Uterus (tissue), 2 donors: Measurements from ENCODE around the gene ILK.

ENCODE experiments used
- POLR2A ChIP-seq, 2 donors: fragments of 450-650 bp; IDR thresholded peaks; one replicate each; pipeline ENCODE4 v1.6.1; 2016; ENCODE audit warnings: antibody characterized with exemption in 2 of 2, mild to moderate bottlenecking in 1 of 2, moderate library complexity in 1 of 2
- TF ChIP-seq, protein P1 (sequence below), 4 experiments: fragments of 200-600 bp in 2 of 4; fragments of 450-650 bp in 2 of 4; sonication (generic) in 2 of 4; IDR thresholded peaks; one replicate each; pipeline ENCODE4 v1.5.1; 2016 to 2019; ENCODE audit warnings: antibody characterized with exemption in 4 of 4, mild to moderate bottlenecking in 2 of 4, moderate library complexity in 1 of 4

- TF ChIP-seq, protein P1, sequence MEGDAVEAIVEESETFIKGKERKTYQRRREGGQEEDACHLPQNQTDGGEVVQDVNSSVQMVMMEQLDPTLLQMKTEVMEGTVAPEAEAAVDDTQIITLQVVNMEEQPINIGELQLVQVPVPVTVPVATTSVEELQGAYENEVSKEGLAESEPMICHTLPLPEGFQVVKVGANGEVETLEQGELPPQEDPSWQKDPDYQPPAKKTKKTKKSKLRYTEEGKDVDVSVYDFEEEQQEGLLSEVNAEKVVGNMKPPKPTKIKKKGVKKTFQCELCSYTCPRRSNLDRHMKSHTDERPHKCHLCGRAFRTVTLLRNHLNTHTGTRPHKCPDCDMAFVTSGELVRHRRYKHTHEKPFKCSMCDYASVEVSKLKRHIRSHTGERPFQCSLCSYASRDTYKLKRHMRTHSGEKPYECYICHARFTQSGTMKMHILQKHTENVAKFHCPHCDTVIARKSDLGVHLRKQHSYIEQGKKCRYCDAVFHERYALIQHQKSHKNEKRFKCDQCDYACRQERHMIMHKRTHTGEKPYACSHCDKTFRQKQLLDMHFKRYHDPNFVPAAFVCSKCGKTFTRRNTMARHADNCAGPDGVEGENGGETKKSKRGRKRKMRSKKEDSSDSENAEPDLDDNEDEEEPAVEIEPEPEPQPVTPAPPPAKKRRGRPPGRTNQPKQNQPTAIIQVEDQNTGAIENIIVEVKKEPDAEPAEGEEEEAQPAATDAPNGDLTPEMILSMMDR (IDR thresholded peaks at IDR 0.05): no peak
- TF ChIP-seq POLR2A (IDR thresholded peaks at IDR 0.05): no peak
Observed at GRCh38 chr11:6615882-6616585, 12.5 kb downstream of the ILK start.
